HepG2 (cell line): ENCODE data around the gene BRAF. TPM values are rescaled to one million over a fixed set of nuclear protein-coding genes. Genes with fewer than 3 reads are reported as not detected.

Source experiments
- BCL3 ChIP-seq: sonication (generic); formaldehyde crosslinking; IDR thresholded peaks from 2 replicates; pipeline ENCODE4 v1.5.1; 2020; ENCODE audit warnings: mild to moderate bottlenecking, missing genetic modification reagents, moderate library complexity
- HNF1A ChIP-seq, 2 experiments: sonication (generic) in 1 of 2; formaldehyde crosslinking in 1 of 2; IDR thresholded peaks; 2 replicates each; pipeline versions ENCODE4 v1.4.0 to v1.6.1; 2016 to 2020; ENCODE audit warnings: borderline replicate concordance in 1 of 2, low read depth in 1 of 2, mild to moderate bottlenecking in 1 of 2, missing genetic modification reagents in 1 of 2
- KAT7 ChIP-seq: IDR thresholded peaks from 2 replicates; pipeline ENCODE4 v1.6.1; 2018; ENCODE audit warnings: borderline replicate concordance, missing compliant biosample characterization
- MEIS2 ChIP-seq: sonication (generic); formaldehyde crosslinking; IDR thresholded peaks from 2 replicates; pipeline ENCODE4 v1.9.0; 2021; ENCODE audit warnings: mild to moderate bottlenecking, missing genetic modification reagents
- NCOA2 ChIP-seq: sonication (generic); formaldehyde crosslinking; IDR thresholded peaks from 2 replicates; pipeline ENCODE4 v1.8.0; 2022; ENCODE audit warnings: inconsistent platforms
- NFKB2 ChIP-seq: sonication (generic); formaldehyde crosslinking; IDR thresholded peaks from 2 replicates; pipeline ENCODE4 v1.4.0; 2020; ENCODE audit warnings: missing genetic modification reagents, borderline replicate concordance
- PHB2 ChIP-seq: fragments of 450-650 bp; IDR thresholded peaks from 2 replicates; pipeline ENCODE4 v1.6.1; 2018; ENCODE audit not compliant: partially characterized antibody
- RCOR2 ChIP-seq: IDR thresholded peaks from 2 replicates; pipeline ENCODE4 v1.6.1; 2016; ENCODE audit warnings: missing biosample characterization, missing genetic modification reagents
- REL ChIP-seq: sonication (generic); formaldehyde crosslinking; conservative IDR thresholded peaks from 2 replicates; pipeline ENCODE4 v1.8.0; 2022; ENCODE audit warnings: mild to moderate bottlenecking, missing genetic modification reagents, moderate library complexity
- SMC3 ChIP-seq: IDR thresholded peaks from 2 replicates; pipeline ENCODE4 v1.6.1; 2011; ENCODE audit warnings: low read length, improper control_type of control experiment
- STAT6 ChIP-seq: sonication (generic); formaldehyde crosslinking; IDR thresholded peaks from 2 replicates; pipeline ENCODE4 v1.4.0; 2020; ENCODE audit warnings: missing genetic modification reagents, mild to moderate bottlenecking, borderline replicate concordance
- TBL1XR1 ChIP-seq: fragments of 150-350 bp; IDR thresholded peaks from 2 replicates; pipeline ENCODE4 v1.6.1; 2014; ENCODE audit warnings: borderline replicate concordance, low read length; ENCODE audit not compliant: partially characterized antibody
- TIGD3 ChIP-seq: sonication (generic); formaldehyde crosslinking; IDR thresholded peaks from 2 replicates; pipeline ENCODE4 v1.5.1; 2020; ENCODE audit warnings: mild to moderate bottlenecking, missing genetic modification reagents, borderline replicate concordance
- ZBTB1 ChIP-seq: sonication (generic); formaldehyde crosslinking; IDR thresholded peaks from 2 replicates; pipeline ENCODE4 v1.4.0; 2020; ENCODE audit warnings: missing genetic modification reagents, borderline replicate concordance
- ZBTB38 ChIP-seq: sonication (generic); formaldehyde crosslinking; IDR thresholded peaks from 2 replicates; pipeline ENCODE4 v1.5.1; 2020; ENCODE audit warnings: mild to moderate bottlenecking, missing genetic modification reagents
- ZNF296 ChIP-seq: sonication (generic); formaldehyde crosslinking; conservative IDR thresholded peaks from 2 replicates; pipeline ENCODE4 v1.5.0; 2020; ENCODE audit warnings: mild to moderate bottlenecking, missing genetic modification reagents
- ZNF562 ChIP-seq: sonication (generic); formaldehyde crosslinking; IDR thresholded peaks from 2 replicates; pipeline ENCODE4 v1.8.0; 2022; ENCODE audit warnings: missing genetic modification reagents, borderline replicate concordance
- ZNF598 ChIP-seq: sonication (generic); formaldehyde crosslinking; IDR thresholded peaks from 2 replicates; pipeline ENCODE4 v1.5.1; 2020; ENCODE audit warnings: mild to moderate bottlenecking, missing genetic modification reagents, borderline replicate concordance
- ZNF780A ChIP-seq: sonication (generic); formaldehyde crosslinking; IDR thresholded peaks from 2 replicates; pipeline ENCODE4 v1.8.0; 2022; ENCODE audit warnings: mild to moderate bottlenecking, missing genetic modification reagents, moderate library complexity
- polyA plus RNA-seq, 8 experiments: library from polyadenylated mRNA; depleted of rRNA in 3 of 8; stranded (reverse) in 7 of 8; unstranded in 1 of 8; fragments of >200 nt; fragmentation: Illumina TruSeq in 4 of 8; extraction: Trizol in 4 of 8; gene quantifications; 2 replicates each; pipeline versions ENCODE4 v1.2.1 to v1.2.3, GENCODE V29; 2011 to 2016; ENCODE audit warnings: low read depth in 4 of 8, missing spikeins in 1 of 8, mixed read lengths in 1 of 8; ENCODE audit not compliant: insufficient read depth in 1 of 8
- total RNA-seq, 5 experiments: library from RNA; depleted of rRNA; stranded (reverse); fragments of >200 nt; fragmentation: Illumina TruSeq; extraction: Trizol; gene quantifications; 2 replicates each; pipeline ENCODE4 v1.2.3, GENCODE V29; 2016; ENCODE audit warnings: low read depth in 1 of 5

Gene BRAF
- total and polyA plus RNA-seq, 2 of the 13 experiments (the other 11 are each of a cell fraction or from before 2014, with no cell fraction given) = 12.5 to 13.4 TPM

DNA sequence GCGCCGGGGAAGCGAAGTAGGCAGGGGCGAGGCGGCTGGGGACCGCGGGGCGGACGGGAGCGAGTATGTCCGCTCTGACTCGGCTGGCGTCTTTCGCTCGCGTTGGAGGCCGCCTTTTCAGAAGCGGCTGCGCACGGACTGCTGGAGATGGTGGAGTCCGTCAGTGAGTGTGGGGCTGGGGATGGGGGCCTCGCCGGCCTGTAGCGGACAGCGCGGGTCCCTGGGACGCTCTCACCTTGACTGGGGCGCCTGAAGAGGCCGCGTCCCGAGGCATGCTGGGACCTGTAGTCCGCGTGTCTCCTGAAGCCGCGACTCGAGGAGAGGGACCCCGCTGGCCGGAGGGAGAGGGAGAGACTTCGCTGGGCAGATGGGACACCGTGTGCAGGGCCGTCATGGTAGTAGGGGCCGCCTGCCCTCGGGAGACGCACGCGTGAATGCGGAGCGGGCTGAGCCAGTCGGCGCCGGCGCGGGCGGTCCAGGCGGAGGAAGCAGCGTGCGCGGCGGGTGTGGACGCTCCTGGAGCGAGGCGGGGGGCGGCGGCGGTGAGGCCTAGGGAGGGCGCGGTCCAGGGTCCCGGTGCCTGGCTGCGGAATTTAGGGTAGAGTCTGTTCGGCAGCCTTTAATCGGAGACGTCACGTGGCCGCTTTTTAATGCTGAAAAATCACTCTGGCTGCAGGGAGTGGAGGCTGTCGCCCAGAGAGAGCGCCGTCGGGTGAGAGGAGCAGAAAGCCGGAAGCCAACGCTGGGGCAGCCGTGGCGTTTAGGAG, 227.9 kb downstream of the BRAF start, which contains the start of gene NDUFB2 (continued):
- TF ChIP-seq NCOA2 (CRISPR knock-in tag) (peak; percentile 23; the same call in 1 of the 2 replicates), NFKB2 (CRISPR knock-in tag) (peak; percentile 87; the same call in 1 of the 2 replicates), MEIS2 (CRISPR knock-in tag) (no peak; the same call in 1 of the 2 replicates), PHB2 (no peak), RCOR2 (CRISPR knock-in tag) (no peak), ZNF780A (CRISPR knock-in tag) (peak; percentile 77; the same call in 1 of the 2 replicates), ZNF598 (CRISPR knock-in tag) (no peak), HNF1A (IDR thresholded peaks at IDR 0.05; ENCODE audit: low read depth) (no peak), HNF1A (CRISPR knock-in tag; IDR thresholded peaks at IDR 0.05; ENCODE audit: borderline replicate concordance) (peak; percentile 63; the same call in 1 of the 2 replicates), STAT6 (CRISPR knock-in tag) (no peak), ZBTB1 (CRISPR knock-in tag) (no peak), TIGD3 (CRISPR knock-in tag) (peak; percentile 65; the same call in 1 of the 2 replicates), SMC3 (no peak), BCL3 (peak; percentile 23; the same call in 1 of the 2 replicates), REL (CRISPR knock-in tag) (peak; percentile 86; the same call in 1 of the 2 replicates), KAT7 (CRISPR knock-in tag) (no peak; the same call in 1 of the 2 replicates), ZBTB38 (CRISPR knock-in tag) (no peak; the same call in none of the 2 replicates), ZNF562 (CRISPR knock-in tag) (no peak; the same call in 1 of the 2 replicates), TBL1XR1 (no peak), ZNF296 (CRISPR knock-in tag) (no peak)
